GM21737 (cell line): ENCODE data around the gene LARP1.
"Not testable (repeated sequence)": the region's sequence is repeated elsewhere in the genome, so short reads cannot be mapped to it uniquely, and the experiment has no call there.

Source experiments
- ATAC-seq: cut with Tn5 transposase; IDR thresholded peaks from one replicate; pipeline ENCODE4 v1.9.1; 2021; ENCODE audit warnings: mild to moderate bottlenecking, moderate library complexity; ENCODE audit not compliant: unreplicated experiment

The LARP1 gene

GRCh38 chr5:154759868-154760267, 4.7 kb downstream of the LARP1 start:
- not testable (repeated sequence) for ATAC-seq

DNA sequence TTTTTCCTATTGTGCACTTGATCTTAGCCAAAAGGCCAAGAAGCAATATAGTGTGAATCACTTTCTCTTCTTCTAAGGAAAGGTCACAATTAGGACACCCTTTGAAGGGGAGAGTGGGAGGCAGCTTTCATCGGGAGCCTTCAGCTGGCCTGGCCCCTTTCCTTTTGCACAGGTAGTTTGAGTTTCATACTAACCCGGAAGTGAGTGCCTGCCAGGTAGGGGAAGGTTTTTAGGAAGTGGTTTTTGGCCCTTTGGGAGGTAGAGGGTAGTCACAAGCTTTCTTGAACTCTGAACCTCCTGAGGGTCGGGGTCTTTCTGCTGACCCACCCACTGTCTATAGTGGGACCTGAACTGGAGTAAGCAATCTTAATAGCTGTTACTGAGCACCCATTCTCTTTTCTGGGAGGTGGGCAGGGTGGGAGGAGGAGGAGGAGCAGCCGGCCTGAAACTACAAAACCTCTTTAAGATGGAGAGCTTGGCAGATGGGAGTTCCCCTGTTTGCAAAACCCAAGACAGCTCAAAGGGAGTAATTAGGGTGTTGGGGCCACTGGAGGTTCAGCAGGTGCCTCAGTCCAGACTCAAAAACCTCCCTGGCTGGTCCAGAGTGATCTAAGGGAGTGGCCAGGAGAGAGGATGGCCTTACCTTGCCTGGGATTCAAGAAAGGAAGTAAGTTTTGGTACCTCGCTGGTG, 6.0 kb downstream of the LARP1 start:
- ATAC-seq = peak; percentile 35

DNA sequence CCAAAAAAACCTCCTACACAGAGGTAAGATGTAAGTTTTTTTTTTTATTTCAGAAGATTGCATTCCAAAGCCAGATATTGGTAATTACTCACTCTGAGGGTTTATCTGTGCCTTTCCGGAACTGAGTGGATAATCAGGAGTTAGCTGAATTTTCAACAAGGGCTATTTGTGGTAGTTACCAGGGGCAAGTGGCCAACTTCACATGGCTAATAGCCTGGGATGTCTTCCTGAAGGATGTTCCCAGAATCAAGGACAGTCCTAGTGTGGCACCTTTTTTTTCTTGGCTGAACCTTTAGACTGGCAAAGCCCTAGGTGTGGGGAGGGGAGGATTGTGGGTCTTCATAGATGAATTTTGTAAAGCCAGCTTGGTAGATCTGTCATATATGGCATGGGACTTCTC, 7.1 kb downstream of the LARP1 start:
- no peak for ATAC-seq

- no peak for ATAC-seq
Observed at GRCh38 chr5:154762700-154763099, 7.5 kb downstream of the LARP1 start.

GRCh38 chr5:154764967-154765366, 9.8 kb downstream of the LARP1 start:
- no peak for ATAC-seq

GRCh38 chr5:154765396-154765925, 10.3 kb downstream of the LARP1 start:
- no peak for ATAC-seq

DNA sequence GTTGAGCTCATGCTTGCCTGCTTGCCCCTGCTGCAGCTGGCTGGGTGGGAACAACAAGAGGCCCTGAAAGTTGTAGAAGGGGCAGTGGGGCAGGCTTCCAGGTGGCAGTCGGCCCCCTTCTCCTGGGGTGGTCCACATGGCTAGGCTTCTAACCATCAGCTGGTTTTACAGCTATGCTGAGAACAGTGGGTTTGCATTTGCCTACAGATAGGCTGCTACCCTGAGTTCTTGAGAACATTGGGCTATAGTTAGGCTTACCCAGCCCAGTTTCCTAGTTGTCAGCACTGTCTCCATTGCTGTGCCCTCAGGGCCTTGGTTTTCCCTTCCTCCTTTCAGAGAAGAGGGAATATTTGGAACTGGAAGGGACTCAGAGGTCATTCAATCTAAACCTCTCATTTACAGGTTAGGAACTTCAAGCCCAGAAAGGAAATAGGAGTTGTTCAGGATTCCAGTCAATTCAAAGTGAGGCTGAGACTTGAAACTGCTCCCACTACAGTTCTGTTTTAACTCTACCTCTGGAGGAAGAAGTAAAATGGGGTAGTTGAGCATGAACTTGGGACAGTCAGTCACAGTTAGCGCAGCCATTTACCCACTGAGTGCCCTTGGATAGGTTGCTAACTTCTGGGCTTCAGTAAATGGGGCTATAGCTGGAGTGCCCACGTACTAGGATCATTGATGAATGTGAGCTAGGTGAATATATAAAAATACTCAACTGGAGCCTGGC, 11.5 kb downstream of the LARP1 start:
- no peak for ATAC-seq

DNA sequence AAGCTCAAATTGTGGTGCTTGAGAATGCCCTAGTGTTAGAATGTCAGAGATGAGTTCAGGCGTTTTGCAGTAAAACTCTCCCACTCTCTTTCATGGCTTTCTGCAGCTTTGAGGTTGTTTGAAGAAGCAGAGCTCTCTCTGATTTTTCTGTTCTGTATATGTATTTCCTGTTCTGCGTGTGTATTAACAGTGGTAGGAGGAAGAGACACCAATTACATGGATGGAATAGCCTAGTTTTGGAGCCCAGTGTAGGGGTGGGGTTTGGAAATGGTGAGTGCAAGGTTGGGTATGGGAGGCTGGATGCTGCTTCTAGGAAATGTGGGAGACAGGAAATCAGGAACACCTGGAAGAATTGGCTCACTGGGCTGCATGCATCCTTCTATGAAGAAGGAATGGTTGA, 12.4 kb downstream of the LARP1 start:
- ATAC-seq = no peak

DNA sequence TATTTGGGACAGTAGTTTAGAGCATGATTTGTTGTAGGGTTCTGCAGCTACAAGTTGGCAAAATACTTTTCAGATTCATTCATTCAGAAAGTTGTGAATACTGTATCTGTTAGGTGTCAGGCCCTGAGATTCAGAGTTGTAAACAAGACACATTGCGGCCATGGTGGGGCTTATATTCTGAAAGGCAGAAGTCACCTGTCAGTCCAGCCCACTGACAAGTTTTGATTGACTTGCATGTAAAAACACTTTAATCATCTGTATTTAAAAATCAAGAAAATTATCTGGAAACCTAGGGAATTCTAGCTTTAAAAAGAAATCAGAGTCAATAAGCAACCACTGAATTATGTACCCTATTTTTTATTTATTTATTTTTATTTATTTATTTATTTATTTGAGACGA, 13.0 kb downstream of the LARP1 start:
- ATAC-seq = no peak

GRCh38 chr5:154770111-154770510, 14.9 kb downstream of the LARP1 start:
- ATAC-seq = no peak

DNA sequence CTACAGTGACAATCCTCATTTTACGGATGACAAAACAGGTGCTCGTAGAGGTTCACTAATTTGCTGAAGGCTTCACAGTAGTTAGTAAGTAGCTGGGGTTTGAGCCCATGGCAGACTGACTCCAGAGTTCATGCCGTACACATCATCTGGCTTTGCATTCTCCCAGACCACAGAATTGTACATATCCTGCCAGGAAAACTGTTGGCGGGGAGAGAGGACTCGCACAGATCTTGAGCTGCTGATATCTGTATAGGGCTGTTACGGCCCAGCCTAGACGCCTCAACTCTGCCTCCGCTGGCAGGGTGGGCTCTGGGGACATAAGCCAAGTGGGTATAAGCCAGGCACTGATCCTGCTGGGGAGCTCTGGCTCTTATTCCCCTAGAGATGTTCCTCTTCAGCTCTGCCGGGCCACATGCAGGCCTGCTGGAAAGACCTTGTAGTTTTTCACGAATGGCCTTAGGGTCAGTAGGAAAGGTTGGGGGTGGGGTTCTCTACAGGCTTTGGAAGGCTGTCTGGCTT, 16.3 kb downstream of the LARP1 start:
- ATAC-seq = no peak

DNA sequence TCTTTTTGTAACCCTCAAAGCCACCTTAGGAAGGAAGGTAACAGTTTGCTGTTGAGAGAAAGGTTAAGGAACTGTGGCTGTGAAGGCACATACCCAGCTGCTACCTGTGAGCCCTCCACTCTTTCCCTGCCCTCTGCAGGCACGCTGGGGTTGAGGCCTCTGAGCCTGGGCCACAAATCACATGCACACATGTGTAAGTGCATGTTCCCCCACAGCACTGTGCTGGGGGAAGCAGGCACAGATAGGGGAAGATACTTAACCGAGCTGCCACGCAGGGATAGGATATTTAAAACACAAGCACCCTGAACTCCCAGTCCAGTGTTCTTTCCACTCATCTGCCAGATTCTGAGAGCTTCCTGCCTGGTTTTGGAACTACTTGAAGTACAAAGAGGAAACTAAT, 18.1 kb downstream of the LARP1 start:
- no peak for ATAC-seq

- no peak for ATAC-seq
Observed at GRCh38 chr5:154776167-154776566, 21.0 kb downstream of the LARP1 start.

DNA sequence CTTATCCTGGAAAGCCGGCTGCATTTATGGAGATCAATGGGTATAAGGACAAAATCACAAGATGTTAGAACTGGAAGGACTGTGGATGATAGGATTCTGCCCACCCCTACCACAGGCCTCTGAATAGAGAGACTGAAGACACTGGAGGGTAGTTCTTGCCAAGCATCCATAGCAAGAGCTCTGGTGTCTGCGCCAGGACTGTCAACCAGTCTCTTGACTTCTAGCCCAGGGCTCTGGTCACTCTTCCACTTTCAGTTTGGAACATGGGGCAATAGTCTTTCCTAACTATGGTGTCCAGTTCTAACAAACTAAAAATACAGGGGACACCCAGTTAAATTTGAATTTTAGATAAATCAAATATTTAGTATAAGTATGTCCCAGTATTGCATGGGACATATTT, 23.4 kb downstream of the LARP1 start:
- ATAC-seq = no peak

- ATAC-seq = no peak
Observed at GRCh38 chr5:154779105-154779504, 23.9 kb downstream of the LARP1 start.

GRCh38 chr5:154780128-154780527, 25.0 kb downstream of the LARP1 start:
- ATAC-seq = no peak

GRCh38 chr5:154782326-154782725, 27.1 kb downstream of the LARP1 start:
- no peak for ATAC-seq

DNA sequence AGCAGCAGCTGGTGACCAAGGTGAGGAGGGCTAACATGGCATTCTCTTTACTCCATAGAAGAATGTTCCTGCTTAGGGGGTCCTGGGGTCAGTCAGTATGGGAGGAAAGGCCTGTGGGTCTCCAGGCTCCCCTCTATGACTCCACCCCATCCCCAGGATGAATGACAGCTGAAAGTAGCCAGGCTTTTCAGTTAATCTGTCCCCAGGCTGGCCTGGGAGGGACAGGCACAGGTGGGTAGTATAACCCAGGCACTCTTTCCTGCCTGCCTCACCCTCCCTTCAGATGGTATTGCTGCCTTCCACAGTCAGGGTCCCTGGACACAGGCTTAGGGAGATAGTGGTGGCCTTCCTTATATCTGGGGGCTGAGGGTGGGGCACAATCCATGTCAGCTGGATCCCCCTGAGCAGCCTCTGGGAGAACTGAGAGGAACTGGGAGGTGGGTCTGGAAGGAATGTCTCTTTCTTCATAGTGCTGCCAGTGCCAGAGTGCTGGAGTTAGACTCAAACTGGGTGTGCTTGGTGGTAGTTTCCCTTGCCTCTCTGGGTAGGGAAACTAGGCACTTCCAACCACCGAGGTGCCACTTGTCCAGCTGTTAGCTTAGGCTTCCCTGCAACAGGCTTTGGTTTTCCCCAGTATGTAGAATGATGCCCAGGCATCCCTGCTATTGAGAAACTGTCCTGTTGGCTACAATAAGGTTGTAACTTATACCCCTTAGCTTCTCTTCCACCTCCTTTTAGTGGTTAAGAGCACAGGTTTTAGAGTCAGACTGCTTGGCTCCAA, 27.8 kb downstream of the LARP1 start:
- no peak for ATAC-seq

GRCh38 chr5:154783774-154784460, 28.7 kb downstream of the LARP1 start:
- ATAC-seq = peak; percentile 52

DNA sequence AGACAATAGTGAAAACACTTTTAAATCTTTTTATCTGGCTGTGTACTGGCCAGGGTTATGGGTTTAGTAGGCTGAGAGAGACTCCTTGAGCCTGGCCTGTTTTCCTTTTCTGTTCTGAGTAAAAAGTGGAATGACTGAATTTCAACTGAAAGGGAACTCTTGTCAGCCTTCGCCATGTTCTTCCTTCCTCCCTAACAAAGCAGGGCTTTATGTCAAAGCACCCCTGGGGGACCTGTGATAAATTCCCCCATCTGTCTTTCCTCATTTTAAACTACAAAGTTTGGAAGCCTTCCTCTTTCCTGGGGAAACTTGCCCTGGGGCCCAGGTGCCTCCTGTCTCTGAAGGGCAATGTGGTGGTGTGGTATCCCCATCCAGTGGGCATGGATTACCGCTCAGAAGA, 29.7 kb downstream of the LARP1 start:
- no peak for ATAC-seq

- ATAC-seq = no peak
Observed at GRCh38 chr5:154786414-154786813, 31.2 kb downstream of the LARP1 start.
